Psoas muscle (tissue), 8 donors: Measurements from ENCODE around the gene HTR2B. TPM values are rescaled to one million over a fixed set of nuclear protein-coding genes. Genes with fewer than 3 reads are reported as not detected.

ENCODE experiments used
- ATAC-seq, 4 donors: fragments of 200-7000 bp; cut with Tn5 transposase; one replicate each; pipeline ENCODE4 v1.9.1; 2020; ENCODE audit warnings: moderate library complexity in 3 of 4, mild to moderate bottlenecking in 2 of 4
- DNase-seq, 2 donors: peaks; one replicate each; pipeline ENCODE4 v3.0.0-alpha.2; 2020
- H3K27ac ChIP-seq: fragments of 200-600 bp; one replicate; pipeline ENCODE4 v1.8.0; 2022
- H3K27me3 ChIP-seq, 3 donors: fragments of 200-600 bp in 1 of 3; one replicate each; pipeline versions ENCODE4 v1.6.1 to v1.8.0; 2013 to 2022; ENCODE audit warnings: low read length in 2 of 3, mild to moderate bottlenecking in 2 of 3, moderate library complexity in 1 of 3; ENCODE audit not compliant: insufficient read depth in 3 of 3
- H3K36me3 ChIP-seq, 2 donors: fragments of 200-600 bp in 1 of 2; one replicate each; pipeline versions ENCODE4 v1.6.1 to v1.8.0; 2013 to 2022; ENCODE audit warnings: low read depth in 1 of 2, mild to moderate bottlenecking in 1 of 2, moderate library complexity in 1 of 2; ENCODE audit not compliant: insufficient read depth in 1 of 2
- H3K4me1 ChIP-seq: fragments of 200-600 bp; one replicate; pipeline ENCODE4 v1.8.0; 2022
- H3K4me3 ChIP-seq: fragments of 200-600 bp; one replicate; pipeline ENCODE4 v1.8.0; 2022; ENCODE audit warnings: mild to moderate bottlenecking
- H3K9me3 ChIP-seq: fragments of 200-600 bp; one replicate; pipeline ENCODE4 v1.8.0; 2022
- WGBS, 3 donors: extraction: QIAGEN DNeasy Blood & Tissue Kit; methylation state at CpG; one replicate each; pipeline versions ENCODE4 v1.1.6 to v1.1.7; 2013; 5-methylcytosine and 5-hydroxymethylcytosine counted together
- intact Hi-C, 2 donors: fragments of 100-400 bp; cut with DNase I; formaldehyde crosslinking; loops; one replicate each; pipeline versions ENCODE4 v1.11.0 to v1.14.2; 2022
- polyA plus RNA-seq, 3 donors: library from polyadenylated mRNA; stranded (reverse); fragments of 200-250 nt; gene quantifications; one replicate each; pipeline ENCODE4 v1.2.3, GENCODE V29; 2013
- total RNA-seq, 4 donors: library from RNA; stranded (reverse); fragmentation: NEBNext Ultra II Directional in 2 of 4; extraction: Animal tissue kit (Norgen Biotek cat#: 25700) in 2 of 4; gene quantifications; one replicate each; pipeline versions ENCODE4 v1.2.1 to v1.2.4, GENCODE V29; 2021 to 2023
- TF ChIP-seq, protein P1 (sequence below): fragments of 200-600 bp; IDR thresholded peaks from one replicate; pipeline ENCODE4 v1.8.0; 2022; ENCODE audit warnings: antibody characterized with exemption
- donor health status: healthy with polysubstance abuse.
- donor health status: DM: no; HTN: no; CAD: no; lungs with moderate emphysema.
- donor health status: Bipolar disorder and iron deficiency.
- donor health status: healthy.
- donor health status: DM: yes; HTN: yes; CAD: no.
- donor health status: DM: no; HTN: no; CAD: no.
- donor health status: DM: no; HTN: no; CAD: no.
- donor health status: DM: yes; HTN: yes; CAD: no.

Gene HTR2B
- total and polyA plus RNA-seq, 7 donors, result 0.08 to 0.54 (median 0.17) TPM; not detected in 2

DNA sequence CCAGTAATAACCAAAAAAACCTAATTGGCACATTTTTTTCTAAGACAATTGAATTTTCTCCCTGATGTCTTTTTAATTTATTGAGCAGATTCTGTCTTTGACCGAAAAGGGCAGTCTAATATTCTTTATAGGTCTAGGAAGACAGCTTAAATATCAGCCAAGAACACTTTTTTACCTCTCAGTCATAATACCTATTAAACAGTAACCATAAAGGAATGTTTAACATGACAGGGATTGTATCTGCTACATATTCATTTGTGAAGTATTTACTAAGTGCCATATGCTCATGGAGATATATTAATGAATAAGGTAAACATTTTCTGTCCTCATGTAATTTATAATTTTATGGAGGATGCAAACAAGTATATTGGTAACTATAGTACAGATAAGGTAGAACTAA is 3.1 kb upstream of the HTR2B start:
- 74 to 88% (median 77%) methylated on average over 1 of the region's 1 CpG for WGBS, 3 donors
- no peak overlapping the region for H3K4me3 ChIP-seq
- no peaks in the 10 kb centered on the region for H3K27me3 ChIP-seq
- ATAC-seq (no peak), DNase-seq (no peak)
- H3K36me3 ChIP-seq, result no peaks in the 10 kb centered on the region
- intact Hi-C loops, result no loop called here
- H3K9me3 ChIP-seq, result no peaks in the 10 kb centered on the region
- TF ChIP-seq, protein P1, sequence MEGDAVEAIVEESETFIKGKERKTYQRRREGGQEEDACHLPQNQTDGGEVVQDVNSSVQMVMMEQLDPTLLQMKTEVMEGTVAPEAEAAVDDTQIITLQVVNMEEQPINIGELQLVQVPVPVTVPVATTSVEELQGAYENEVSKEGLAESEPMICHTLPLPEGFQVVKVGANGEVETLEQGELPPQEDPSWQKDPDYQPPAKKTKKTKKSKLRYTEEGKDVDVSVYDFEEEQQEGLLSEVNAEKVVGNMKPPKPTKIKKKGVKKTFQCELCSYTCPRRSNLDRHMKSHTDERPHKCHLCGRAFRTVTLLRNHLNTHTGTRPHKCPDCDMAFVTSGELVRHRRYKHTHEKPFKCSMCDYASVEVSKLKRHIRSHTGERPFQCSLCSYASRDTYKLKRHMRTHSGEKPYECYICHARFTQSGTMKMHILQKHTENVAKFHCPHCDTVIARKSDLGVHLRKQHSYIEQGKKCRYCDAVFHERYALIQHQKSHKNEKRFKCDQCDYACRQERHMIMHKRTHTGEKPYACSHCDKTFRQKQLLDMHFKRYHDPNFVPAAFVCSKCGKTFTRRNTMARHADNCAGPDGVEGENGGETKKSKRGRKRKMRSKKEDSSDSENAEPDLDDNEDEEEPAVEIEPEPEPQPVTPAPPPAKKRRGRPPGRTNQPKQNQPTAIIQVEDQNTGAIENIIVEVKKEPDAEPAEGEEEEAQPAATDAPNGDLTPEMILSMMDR, result no peak
- H3K27ac ChIP-seq, result no peak overlapping the region
- peaks cover 15% of the 10 kb centered on the region for H3K4me1 ChIP-seq

DNA sequence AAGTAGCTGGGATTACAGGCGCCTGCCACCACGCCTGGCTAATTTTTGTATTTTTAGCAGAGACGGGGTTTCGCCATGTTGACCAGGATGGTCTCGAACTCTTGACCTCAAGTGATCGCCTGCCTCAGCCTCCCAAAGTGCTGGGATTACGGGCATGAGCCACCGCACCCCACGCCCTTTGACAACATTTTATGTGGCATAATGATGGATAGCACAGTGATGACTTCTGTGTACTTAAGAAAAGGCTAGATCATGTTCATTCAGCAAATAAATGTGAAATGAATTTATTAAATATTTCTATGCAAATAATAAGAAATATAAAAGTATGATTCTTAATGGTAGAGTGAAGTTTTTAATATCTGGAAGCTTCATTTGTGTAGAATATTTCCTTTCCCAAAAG is 2.6 kb upstream of the HTR2B start:
- H3K4me3 ChIP-seq, result no peak overlapping the region
- no peaks in the 10 kb centered on the region for H3K9me3 ChIP-seq
- DNase-seq, result no peak
- intact Hi-C loops, result no loop called here
- no peaks in the 10 kb centered on the region for H3K27me3 ChIP-seq
- TF ChIP-seq, protein P1, result no peak
- H3K36me3 ChIP-seq, result no peaks in the 10 kb centered on the region
- WGBS, 3 donors, result 93 to 98% (median 96%) methylated on average over 9 of the region's 9 CpGs
- H3K4me1 ChIP-seq, result peaks cover 14% of the 10 kb centered on the region
- no peak overlapping the region for H3K27ac ChIP-seq
- no peak for ATAC-seq

DNA sequence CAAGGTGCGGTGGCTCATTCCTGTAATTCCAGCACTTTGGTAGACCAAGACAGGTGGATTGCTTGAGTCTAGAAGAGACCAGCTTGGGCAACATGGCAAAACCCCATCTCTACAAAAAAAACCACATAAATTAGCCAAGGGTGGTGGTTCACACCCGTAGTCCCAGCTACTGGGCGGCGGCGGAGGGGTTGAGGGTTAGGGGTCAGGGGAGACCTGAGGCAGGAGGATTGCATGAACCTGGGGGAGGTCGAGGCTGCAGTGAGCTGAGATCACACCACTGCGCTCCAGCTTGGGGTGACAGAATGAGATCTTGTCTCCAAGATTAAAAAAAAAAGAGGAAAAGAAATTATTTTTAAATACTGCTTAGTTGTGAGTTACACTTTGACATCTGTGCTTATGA is 1.3 kb upstream of the HTR2B start:
- intact Hi-C loops, result no loop called here
- 90 to 93% (median 93%) methylated on average over 7 of the region's 7 CpGs for WGBS, 3 donors
- ATAC-seq, result no peak

DNA sequence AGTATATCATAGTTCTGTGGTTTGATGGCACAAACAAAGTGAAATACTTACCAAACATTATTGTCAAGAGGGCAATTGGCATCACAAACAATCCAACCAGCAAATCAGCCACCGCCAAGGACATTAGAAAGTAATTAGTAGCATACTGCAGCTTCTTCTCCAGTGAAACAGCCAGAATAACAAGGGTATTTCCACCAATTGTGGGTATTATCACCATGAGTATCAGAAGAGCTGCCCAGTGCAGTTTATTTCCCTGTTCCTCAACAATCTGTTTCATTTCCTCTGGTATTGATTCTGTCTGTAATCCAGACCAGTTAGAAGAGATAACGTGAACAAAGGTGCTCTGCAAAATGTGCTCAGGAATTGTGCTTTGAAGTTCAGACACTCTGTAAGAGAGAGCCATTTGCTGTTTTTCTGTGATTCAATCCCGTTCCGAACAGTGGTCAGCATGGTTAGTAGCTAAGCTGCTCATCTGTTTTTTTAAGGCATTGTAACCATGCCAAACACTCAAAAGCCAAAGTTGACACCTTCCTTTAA is 1.4 kb downstream of the HTR2B start:
- no peaks in the 10 kb centered on the region for H3K27me3 ChIP-seq
- WGBS, 3 donors, result 59 to 80% (median 67%) methylated on average over 4 of the region's 4 CpGs
- no peaks in the 10 kb centered on the region for H3K9me3 ChIP-seq
- no peak for ATAC-seq
- no peak overlapping the region for H3K27ac ChIP-seq
- peak overlapping the region; percentile 4 for H3K4me3 ChIP-seq
- H3K36me3 ChIP-seq, result no peaks in the 10 kb centered on the region
- peaks cover 6% of the 10 kb centered on the region for H3K4me1 ChIP-seq
- TF ChIP-seq, protein P1, result no peak
- intact Hi-C loops, result loop anchor here in 1 of 2 donors (5.0 kb wide), 1 partner anchor 34 kb away; no protein-coding TSS in a partner anchor
- no peak for DNase-seq

More for the DNA sequence above, 1.3 kb upstream of the HTR2B start:
- no peaks in the 10 kb centered on the region for H3K27me3 ChIP-seq
- no peaks in the 10 kb centered on the region for H3K9me3 ChIP-seq
- no peak overlapping the region for H3K27ac ChIP-seq
- TF ChIP-seq, protein P1, result no peak
- H3K4me3 ChIP-seq, result no peak overlapping the region
- DNase-seq, result no peak
- H3K36me3 ChIP-seq, result no peaks in the 10 kb centered on the region
- peaks cover 6% of the 10 kb centered on the region for H3K4me1 ChIP-seq

DNA sequence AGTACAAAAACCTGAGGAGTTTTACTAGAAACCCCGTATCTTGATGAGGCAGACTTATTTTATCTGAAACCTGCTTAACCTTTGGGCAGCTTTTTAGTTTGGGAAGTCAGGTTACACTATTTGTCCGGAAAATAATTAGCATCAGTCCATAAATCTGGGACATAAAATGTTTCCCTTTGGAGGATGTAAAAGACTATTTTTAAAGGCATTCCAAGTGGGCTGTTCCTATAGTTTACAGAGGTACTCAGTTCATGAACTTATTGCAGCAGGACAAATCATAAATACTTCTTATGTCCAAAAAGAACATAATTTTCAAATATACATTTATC is 6.3 kb downstream of the HTR2B start:
- Histone ChIP-seq H3K27me3 (no peaks in the 10 kb centered on the region), H3K9me3 (no peaks in the 10 kb centered on the region), H3K4me3 (no peak overlapping the region), H3K27ac (no peak overlapping the region), H3K36me3 (peaks cover 0 to 10% of the 10 kb centered on the region in 2 donors), H3K4me1 (peaks cover 9% of the 10 kb centered on the region)
- TF ChIP-seq, protein P1, result no peak
- no peak for DNase-seq
- 87% methylated on average over 2 of the region's 2 CpGs for WGBS, 3 donors
- ATAC-seq, result no peak
- intact Hi-C loops, result no loop called here
